Measurements from ENCODE around the gene SIX3. TPM values are rescaled to one million over a fixed set of nuclear protein-coding genes. Genes with fewer than 3 reads are reported as not detected.
A peak's percentile ranks its signal among the peaks of the same experiment; 100 is the strongest.

The SIX3 gene
- total RNA-seq, 1 donor: not detected

- Histone ChIP-seq H3K4me2 (ENCODE audit: insufficient read depth, low read length) (no peak overlapping the region), H4K20me1 (ENCODE audit: insufficient read depth, low read length) (no peaks in the 10 kb centered on the region), H3K9me3 (ENCODE audit: low read depth, low read length) (no peaks in the 10 kb centered on the region), H2AFZ (ENCODE audit: low read length) (no peak overlapping the region), H3K27me3 (ENCODE audit: insufficient read depth, low read length) (peaks cover 17% of the 10 kb centered on the region), H3K79me2 (ENCODE audit: insufficient read depth, low read length) (no peaks in the 10 kb centered on the region), H3K27ac (ENCODE audit: low read depth, low read length) (no peak overlapping the region), H3K4me3 (ENCODE audit: insufficient read depth, low read length) (no peak overlapping the region), H3K36me3 (ENCODE audit: insufficient read depth, low read length) (no peaks in the 10 kb centered on the region), H3K4me1 (ENCODE audit: insufficient read depth, low read length) (peaks cover 12% of the 10 kb centered on the region)
- TF ChIP-seq, protein P1, sequence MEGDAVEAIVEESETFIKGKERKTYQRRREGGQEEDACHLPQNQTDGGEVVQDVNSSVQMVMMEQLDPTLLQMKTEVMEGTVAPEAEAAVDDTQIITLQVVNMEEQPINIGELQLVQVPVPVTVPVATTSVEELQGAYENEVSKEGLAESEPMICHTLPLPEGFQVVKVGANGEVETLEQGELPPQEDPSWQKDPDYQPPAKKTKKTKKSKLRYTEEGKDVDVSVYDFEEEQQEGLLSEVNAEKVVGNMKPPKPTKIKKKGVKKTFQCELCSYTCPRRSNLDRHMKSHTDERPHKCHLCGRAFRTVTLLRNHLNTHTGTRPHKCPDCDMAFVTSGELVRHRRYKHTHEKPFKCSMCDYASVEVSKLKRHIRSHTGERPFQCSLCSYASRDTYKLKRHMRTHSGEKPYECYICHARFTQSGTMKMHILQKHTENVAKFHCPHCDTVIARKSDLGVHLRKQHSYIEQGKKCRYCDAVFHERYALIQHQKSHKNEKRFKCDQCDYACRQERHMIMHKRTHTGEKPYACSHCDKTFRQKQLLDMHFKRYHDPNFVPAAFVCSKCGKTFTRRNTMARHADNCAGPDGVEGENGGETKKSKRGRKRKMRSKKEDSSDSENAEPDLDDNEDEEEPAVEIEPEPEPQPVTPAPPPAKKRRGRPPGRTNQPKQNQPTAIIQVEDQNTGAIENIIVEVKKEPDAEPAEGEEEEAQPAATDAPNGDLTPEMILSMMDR (IDR thresholded peaks at IDR 0.05; ENCODE audit: extremely low read depth, low read depth, low read length): no peak
- peak; percentile 43 for DNase-seq (ENCODE audit: insufficient read length, low spot score, missing footprints)
These were observed 34.3 kb downstream of the SIX3 start for GRCh38 chr2:44975571-44976450.

GRCh38 chr2:44979581-44979980 is 38.1 kb downstream of the SIX3 start:
- H3K4me1 ChIP-seq (ENCODE audit: insufficient read depth, low read length): no peaks in the 10 kb centered on the region
- H3K4me2 ChIP-seq (ENCODE audit: insufficient read depth, low read length): no peak overlapping the region
- no peaks in the 10 kb centered on the region for H4K20me1 ChIP-seq (ENCODE audit: insufficient read depth, low read length)
- no peak for DNase-seq (ENCODE audit: insufficient read length, low spot score, missing footprints)
- no peaks in the 10 kb centered on the region for H3K36me3 ChIP-seq (ENCODE audit: insufficient read depth, low read length)
- peaks cover 17% of the 10 kb centered on the region for H3K27me3 ChIP-seq (ENCODE audit: insufficient read depth, low read length)
- H3K27ac ChIP-seq (ENCODE audit: low read depth, low read length): no peak overlapping the region
- no peaks in the 10 kb centered on the region for H3K79me2 ChIP-seq (ENCODE audit: insufficient read depth, low read length)
- TF ChIP-seq, protein P1 (IDR thresholded peaks at IDR 0.05; ENCODE audit: extremely low read depth, low read depth, low read length): no peak
- no peaks in the 10 kb centered on the region for H3K9me3 ChIP-seq (ENCODE audit: low read depth, low read length)
- H3K4me3 ChIP-seq (ENCODE audit: insufficient read depth, low read length): no peak overlapping the region
- no peak overlapping the region for H2AFZ ChIP-seq (ENCODE audit: low read length)

DNA sequence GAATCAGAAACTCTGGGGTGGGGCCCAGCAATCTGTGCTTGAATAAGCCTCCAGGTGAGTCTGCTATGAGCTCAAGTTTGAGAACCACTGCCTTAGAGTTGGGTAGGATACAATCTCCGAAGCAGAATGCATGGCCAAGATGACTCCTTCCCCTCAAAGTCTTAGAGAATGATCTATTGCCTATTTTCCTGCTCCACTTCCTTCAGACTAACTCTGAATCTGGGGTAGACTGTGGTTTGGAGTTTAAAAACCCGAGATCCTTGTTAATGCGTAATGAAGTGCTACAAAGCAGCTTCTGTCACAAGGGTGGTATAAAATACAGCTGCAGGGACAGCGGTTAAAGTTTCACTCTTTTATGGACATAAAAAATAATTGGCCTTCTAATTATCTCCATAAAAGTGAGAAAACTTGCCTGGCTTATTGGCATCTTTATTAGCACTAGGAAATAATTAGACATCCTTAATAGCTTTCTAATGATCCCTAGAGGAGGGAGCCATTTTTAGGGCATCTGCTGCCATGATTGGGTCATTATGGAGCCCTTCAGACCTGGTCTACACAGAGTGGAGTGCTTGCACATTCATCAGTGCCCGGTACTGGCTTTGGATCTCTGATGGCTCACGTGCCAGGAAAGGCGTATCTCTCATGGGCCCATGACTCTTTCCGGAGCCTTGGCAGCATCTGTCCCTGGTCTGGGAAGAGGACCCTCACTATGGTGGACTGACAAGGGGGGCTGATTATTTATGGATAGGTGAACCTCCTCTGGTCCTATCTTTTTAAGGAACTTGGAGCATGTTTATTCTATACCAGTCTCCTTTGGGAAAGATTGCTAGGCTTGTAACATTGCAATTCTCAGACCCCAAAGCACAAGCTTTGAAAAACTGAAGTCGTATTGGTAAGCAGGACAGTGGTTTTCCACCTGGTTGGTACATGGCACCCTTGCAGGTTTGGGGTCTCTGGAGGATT is 39.5 kb downstream of the SIX3 start:
- H3K27me3 ChIP-seq (ENCODE audit: insufficient read depth, low read length): peaks cover 12% of the 10 kb centered on the region
- no peaks in the 10 kb centered on the region for H3K79me2 ChIP-seq (ENCODE audit: insufficient read depth, low read length)
- TF ChIP-seq, protein P1 (IDR thresholded peaks at IDR 0.05; ENCODE audit: extremely low read depth, low read depth, low read length): no peak
- no peaks in the 10 kb centered on the region for H4K20me1 ChIP-seq (ENCODE audit: insufficient read depth, low read length)
- no peak overlapping the region for H3K4me3 ChIP-seq (ENCODE audit: insufficient read depth, low read length)
- H3K27ac ChIP-seq (ENCODE audit: low read depth, low read length): no peak overlapping the region
- no peaks in the 10 kb centered on the region for H3K36me3 ChIP-seq (ENCODE audit: insufficient read depth, low read length)
- peak overlapping the region; percentile 2 for H3K4me2 ChIP-seq (ENCODE audit: insufficient read depth, low read length)
- no peaks in the 10 kb centered on the region for H3K4me1 ChIP-seq (ENCODE audit: insufficient read depth, low read length)
- no peak overlapping the region for H2AFZ ChIP-seq (ENCODE audit: low read length)
- H3K9me3 ChIP-seq (ENCODE audit: low read depth, low read length): no peaks in the 10 kb centered on the region
- DNase-seq (ENCODE audit: insufficient read length, low spot score, missing footprints): peak; percentile 48
